HG03060 (cell line): ENCODE results near the gene DPYSL3.

Experiments
- ATAC-seq: cut with Tn5 transposase; IDR thresholded peaks from one replicate; pipeline ENCODE4 v1.9.1; 2021; ENCODE audit warnings: low read depth, moderate number of reproducible peaks; ENCODE audit not compliant: unreplicated experiment

Gene DPYSL3

DNA sequence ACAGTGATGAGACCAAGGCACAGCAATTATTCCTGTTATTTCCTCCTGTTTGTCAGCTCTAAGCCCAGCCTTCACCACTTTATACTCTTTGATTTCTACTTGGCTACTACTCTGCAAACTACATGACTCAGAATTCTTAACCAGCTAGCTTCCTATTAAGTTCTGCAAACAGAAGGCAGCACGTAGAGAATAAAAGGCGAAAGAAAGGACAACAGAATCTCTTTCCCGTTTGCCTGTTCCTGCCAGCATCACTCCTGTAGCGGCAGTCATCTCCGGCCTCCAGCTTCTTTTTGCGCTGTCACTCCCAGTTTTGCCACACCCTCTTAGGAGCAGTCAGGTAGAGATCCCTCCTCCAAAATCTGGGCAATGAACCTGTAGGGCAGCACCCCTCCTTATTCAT lies 29.9 kb downstream of the DPYSL3 start:
- no peak for ATAC-seq

DNA sequence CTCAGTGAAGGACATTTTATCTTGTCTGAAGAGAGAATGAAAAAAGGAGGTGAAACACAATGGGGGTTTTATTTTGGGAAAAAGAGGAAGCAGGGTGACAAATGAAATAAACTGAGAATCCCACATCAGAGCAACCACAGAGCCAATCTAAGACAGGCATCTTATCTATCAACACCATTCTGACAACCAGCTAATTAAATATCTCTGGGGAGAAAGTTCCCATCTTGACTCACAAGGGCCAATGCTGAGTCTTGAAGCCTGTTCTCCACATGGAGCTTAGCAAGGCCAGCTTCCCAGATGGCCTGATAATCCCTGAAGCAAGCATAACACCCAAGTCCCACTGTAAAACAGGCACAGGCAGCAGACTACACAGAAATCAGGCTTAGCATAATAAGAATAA lies 30.4 kb downstream of the DPYSL3 start:
- no peak for ATAC-seq

DNA sequence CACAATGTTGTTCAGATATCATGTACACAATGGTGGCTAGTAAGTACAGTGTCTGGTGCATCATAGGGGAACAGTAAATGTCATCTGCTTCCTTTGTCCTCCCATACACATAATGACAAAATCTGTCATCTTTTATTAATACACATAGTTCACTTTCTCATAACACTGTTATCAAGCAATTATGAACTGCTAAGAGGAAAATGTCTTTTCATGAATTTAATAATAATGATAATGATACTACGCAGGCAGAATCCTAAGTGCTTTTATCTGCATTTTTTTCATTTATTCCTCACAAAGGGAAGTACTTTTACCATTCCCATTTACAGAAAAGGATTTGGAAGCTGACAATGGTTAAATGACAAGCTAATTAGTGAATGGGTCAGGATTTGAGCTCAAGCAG lies 35.7 kb downstream of the DPYSL3 start:
- no peak for ATAC-seq

DNA sequence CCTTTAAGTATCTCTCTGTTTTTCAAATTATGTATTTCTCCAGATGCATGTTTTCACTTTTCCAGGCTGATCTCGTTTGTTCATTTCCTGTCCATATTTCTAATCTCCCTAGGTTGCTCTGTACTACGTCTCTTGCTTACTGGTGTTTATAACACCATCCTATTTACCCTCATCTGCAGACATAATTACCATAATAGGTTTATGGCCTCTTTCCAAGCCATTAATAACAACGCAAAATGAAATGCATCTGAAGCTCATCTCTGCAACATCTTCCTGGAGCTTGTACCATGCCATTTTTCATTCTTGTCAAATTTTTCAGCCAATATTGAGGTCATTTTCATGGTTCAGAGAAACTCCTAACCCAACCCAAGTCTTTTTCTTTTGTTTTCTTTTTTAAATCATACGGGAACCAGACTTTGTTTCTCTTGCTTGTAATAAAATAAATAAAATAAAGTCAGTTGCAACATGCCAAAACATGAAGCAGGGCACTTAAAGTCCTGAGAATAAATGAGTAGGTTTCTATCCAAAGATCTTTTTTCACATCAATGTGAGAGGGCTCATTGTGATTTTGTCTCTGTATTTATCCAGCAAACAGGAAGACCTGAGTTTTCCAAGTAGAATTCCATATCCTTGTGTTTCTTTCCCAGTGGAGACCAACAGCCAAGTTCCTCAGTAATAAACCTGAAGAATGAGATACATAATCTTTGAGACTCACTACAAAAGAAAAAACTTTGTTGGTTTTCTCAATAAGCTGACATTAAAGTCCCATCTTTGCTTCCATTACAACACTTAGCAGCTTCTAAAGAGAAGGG lies 37.0 kb downstream of the DPYSL3 start:
- ATAC-seq = no peak

DNA sequence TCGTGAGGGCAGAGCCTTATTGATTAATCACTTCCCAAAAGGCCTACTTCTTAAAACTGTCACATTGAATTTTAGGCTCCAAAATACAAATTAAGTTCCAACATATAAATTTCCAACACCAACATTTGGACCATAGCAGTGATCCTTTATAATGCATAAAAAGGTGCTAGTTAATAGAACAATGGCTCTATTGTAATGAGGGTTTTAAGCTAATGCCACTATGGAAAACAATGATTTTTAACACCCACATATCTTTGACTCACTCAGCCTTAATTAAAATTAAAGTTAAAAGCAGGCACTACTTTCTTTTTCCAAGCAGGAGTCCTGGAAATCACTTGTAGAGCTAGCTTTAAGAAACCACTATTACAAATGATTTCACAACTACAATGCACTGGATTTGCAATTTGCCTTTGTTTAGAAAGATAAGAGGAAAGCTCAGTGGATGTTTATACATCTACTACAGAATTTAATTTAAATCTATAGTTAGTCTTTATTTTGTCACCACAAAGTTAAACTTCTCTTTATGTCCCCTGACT lies 41.8 kb downstream of the DPYSL3 start:
- no peak for ATAC-seq

DNA sequence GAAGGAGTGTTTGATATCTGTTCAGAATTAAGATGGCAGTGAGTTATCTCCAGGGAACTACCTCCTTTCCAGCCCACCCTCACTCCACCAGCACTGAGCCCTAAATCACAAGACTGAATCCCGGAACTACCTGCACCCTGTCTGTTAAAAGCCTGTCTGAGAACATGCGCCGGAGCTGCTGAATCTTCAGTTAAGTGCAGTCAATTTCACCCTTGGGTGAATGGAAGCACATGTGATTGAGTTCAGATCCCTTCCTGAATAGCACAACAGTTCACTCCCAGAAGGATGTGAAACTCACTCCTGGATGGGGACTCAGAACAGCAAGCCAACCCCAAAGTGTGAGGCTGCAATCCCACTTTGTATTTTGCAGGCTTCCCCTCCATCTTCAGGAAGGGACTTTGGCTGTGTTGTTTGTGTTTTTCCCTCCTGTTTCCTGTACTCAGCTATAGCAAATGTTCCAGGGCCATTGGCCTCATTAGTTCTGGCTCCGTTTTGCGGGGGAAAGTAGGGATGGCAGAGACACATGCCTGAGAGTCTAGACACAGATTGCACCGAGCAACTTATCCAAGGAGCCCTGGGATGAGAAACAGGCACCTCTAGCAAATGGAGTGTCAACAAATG lies 43.4 kb downstream of the DPYSL3 start:
- ATAC-seq = no peak

DNA sequence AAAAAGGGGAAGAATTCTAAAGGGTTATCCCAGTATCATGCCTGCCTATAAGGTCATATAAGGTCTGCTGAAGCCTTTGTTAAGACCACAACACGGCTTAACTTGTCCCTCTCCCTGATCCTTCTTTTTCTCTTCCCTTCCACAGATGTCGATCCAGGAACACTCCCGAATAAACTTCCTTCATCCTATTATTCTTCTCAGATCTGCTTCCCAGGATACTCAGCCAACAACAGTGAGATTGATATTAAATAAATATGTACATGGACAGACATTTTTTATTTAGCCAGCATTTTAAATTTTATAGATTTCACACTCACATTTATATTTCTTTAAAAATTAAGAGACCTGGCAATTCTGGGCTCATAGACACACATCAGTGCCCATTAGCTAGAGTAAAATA lies 44.1 kb downstream of the DPYSL3 start:
- ATAC-seq = no peak

DNA sequence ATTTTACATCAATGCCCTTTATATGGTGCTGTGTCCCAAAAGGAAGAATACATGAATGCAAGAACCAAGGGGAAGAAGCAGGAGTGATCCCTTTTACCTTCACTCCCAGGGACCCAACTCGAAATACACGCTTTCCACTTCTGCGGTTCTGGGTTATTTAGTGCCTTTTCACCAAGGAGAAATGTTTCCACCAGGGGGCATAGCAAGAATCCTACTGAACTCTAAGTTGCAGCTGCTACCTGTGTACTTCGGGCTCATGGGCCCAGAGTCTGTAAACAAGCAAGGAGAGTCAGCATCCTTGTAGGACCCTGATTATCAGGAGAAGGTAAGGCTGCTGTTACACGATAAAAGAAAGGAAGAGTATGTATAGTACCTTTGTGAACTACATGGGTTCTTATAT lies 45.7 kb downstream of the DPYSL3 start:
- no peak for ATAC-seq

DNA sequence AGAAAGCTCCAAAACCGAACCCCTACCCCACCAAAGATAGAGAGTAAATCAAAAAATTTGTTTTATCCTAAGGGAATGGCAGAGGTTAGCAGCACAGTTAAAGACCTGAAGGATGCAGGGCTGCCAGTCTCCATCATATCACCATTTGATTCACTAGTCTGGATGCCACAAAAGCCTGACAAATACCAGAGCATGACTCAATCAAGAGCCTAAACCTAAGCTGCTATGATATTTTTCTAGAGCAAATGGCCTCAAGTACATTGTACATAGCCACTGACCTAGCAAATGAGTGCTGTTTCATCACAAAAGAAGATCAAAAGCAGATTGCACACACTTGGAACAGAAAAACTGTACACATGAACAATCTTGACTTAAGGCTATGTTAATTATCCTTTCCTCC lies 48.0 kb downstream of the DPYSL3 start:
- no peak for ATAC-seq

DNA sequence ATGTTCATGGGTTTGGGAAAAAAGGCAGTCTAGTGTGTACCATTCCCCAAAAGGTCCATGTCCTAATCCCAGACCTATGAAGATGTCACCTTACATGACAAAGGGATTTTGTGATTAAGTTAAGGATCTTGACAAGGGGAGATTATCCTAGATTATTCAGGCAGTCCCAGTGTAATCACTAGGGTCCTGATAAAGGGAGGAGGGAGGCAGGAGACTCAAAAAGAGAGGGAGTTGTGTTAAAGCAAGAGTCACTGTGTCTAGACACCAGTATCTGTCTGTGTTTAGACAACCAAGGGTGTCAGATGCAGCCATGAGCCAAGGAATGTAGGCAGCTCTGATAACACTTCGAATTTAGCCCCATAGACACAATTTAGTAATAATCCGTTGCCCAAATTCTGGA lies 49.5 kb downstream of the DPYSL3 start:
- ATAC-seq = no peak

GRCh38 chr5:147458581-147458980 lies 51.3 kb downstream of the DPYSL3 start:
- ATAC-seq = no peak

- no peak for ATAC-seq
These were observed 53.9 kb downstream of the DPYSL3 start for GRCh38 chr5:147455822-147456450.

DNA sequence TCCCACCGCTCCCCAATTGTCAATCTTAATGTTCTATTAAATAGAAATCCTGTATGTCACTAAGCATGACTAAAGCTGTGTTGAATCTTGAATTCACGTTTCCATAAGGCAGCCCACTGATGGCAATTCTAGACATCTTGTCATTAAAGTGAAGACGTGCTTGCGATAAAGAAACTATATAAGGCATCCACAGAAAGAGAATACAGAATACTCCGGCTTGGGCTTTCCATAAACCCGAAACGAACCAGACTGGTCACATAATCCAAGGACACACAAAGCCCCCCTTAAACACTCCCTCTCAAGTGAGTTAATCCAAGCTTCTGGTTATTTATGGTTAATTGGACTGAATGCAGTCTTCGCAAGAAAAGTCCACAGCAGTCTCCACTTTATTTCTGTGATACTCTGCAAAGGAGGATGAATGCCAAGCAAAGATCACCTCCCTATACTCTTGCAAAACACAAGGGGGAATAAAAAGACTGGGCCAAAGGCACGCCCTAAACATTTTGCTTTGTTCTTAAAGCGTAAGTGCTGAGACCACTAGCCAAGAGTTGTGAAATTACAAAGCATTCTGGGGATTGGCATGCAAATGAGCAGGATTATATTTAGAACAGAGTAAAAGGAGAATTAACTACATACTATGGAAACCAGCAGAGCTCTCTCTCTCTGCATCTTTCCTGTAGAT lies 54.7 kb downstream of the DPYSL3 start:
- ATAC-seq = peak; percentile 59

GRCh38 chr5:147453875-147454814 lies 55.7 kb downstream of the DPYSL3 start:
- ATAC-seq = peak; percentile 39

DNA sequence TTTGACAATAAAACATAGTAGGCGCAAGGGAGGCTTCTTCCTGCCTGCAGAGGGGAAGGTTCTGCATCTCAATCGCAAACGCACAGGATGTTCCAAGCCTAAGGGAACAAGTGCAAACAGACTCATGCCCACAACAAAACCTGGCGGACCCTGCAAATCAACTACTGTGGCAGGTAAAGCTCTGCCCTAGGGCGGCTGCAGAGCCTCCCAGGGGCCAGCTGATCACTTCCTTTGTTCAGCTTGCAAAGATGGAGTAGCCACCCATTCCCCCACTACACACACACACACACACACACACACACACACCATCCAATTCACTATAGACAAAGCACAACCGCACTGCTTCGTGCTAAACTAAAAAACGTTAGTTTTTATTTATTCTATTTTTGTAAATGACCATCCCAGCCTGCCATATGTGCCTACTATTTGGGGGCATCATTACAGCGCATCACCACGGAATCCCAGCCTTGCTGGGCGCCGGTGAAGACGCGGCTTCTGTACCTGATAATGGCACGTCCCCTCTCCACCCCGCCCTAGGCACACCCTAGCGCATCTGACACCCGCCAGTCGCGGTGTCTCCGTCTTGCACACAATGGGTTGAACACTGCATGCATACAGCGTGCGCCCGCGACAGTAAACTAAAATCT lies 57.6 kb downstream of the DPYSL3 start:
- no peak for ATAC-seq

DNA sequence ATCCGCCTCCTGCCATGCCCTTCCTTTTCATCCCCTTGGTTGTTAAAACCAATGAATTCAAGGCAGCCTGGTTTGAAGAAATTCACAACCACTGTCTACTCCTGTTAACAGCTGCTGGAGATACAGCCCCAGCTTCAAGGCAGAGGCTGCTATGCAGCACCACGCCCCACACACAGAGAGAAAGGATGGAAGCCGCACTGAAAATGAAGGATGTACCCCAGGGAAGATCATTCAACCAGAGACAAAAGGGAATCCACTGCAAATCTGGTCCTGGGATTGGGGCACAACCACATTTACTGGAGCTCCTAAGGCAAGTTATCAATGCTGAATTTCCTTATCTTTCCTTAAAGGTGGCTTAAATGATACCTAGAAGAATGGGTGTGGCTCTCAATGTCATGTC lies 58.7 kb downstream of the DPYSL3 start:
- ATAC-seq = no peak

DNA sequence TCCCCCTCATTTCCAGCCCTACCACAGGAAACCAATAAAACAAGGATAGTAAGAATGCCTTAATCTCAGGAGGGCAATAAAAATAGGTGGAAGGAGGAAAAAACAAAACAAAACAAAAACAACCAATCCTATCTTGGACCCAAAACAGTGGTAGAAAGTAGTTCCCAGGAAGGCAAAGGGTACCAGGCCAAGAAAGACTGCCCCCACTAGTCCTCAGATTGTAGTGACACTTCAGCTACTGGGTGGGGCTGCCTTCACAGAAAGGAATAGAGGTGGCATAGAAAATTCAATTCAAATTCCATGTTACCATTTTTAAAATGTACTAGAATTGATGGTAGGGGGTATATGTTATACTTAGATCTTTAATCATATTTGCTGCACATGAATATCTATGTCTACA lies 59.3 kb downstream of the DPYSL3 start:
- no peak for ATAC-seq

DNA sequence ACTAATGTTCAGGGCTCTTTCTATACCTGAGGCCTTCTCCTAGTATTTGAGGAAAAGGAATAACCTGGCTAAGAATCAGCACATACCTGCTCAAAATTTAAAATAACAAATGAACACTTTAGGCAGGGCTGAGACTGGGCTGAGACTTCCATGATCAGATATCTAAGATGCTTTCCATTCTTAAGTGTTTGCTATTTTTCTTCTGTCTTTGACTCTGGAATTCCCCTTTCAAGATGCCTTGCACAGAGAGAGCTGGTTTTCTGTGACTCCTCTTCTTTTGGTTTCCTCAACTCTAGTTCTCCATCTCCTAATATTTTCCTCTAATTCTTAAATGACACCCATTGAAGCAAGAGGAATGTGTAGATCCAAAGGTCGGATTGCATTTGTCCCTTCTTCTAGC lies 61.1 kb downstream of the DPYSL3 start:
- no peak for ATAC-seq

DNA sequence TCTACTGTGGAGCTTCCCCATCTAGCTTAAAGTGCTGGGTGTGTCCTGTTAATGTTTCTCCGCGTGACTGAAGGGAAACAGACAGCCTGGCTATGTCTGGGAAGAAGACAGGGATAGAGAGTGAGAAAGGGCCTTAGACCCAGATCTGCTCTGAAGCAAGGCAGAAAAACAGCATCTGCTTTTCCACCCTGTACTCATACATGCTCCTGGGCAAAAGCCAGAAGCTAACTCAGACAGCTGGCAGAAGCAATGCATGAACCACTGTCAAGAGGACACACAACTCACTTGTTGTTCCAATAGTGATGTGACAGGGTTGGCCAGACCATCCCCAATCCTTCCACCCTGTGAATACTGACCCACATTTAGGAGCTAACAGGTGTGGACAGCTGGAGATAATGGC lies 63.3 kb downstream of the DPYSL3 start:
- ATAC-seq = no peak
